Motor neuron (in vitro differentiated cells): Measurements from ENCODE around the gene PRICKLE3. TPM values are rescaled to one million over a fixed set of nuclear protein-coding genes. Genes with fewer than 3 reads are reported as not detected.
"Not testable (repeated sequence)": the region's sequence is repeated elsewhere in the genome, so short reads cannot be mapped to it uniquely, and the experiment has no call there.

Source experiments
- ATAC-seq, 8 experiments: fragments of 200-7000 bp; cut with Tn5 transposase; replicated peaks in 6 of 8; 2 replicates each; pipeline ENCODE4 v1.8.0; 2021; ENCODE audit warnings: mild to moderate bottlenecking in 8 of 8, moderate library complexity in 8 of 8
- H3K27ac ChIP-seq, 2 donors: fragments of 250-450 bp; sonication (Bioruptor Pico); 2 replicates each; pipeline ENCODE4 v1.9.0; 2021; ENCODE audit warnings: antibody characterized with exemption in 2 of 2, mild to moderate bottlenecking in 2 of 2, moderate library complexity in 1 of 2
- H3K4me1 ChIP-seq, 2 donors: fragments of 250-450 bp; sonication (Bioruptor Pico); replicated peaks in 1 of 2; 2 replicates each; pipeline ENCODE4 v1.6.1; 2021; ENCODE audit warnings: antibody characterized with exemption in 2 of 2, mild to moderate bottlenecking in 2 of 2, moderate library complexity in 1 of 2
- H3K4me3 ChIP-seq, 5 donors: fragments of 250-450 bp; sonication (Bioruptor Pico); 2 replicates each; pipeline ENCODE4 v1.9.0; 2021; ENCODE audit warnings: antibody characterized with exemption in 5 of 5, mild to moderate bottlenecking in 5 of 5, moderate library complexity in 4 of 5
- WGBS, 10 experiments: fragments of 450-650 bp; shearing (Covaris generic); methylation state at CpG; one replicate each; pipeline ENCODE4 v1.0.0; 2022; 5-methylcytosine and 5-hydroxymethylcytosine counted together
- in situ Hi-C, 9 experiments: fragments of 400-800 bp; cut with MboI; loops; one replicate each; pipeline ENCODE4 v1.15.0; 2021; ENCODE audit warnings: low sequenced_read_pairs in 9 of 9, low pct_unique_long_range_greater_than_20kb in 2 of 9; ENCODE audit not compliant: unreplicated experiment in 9 of 9
- total RNA-seq, 8 experiments: library from RNA; unstranded; fragments of 300-600 nt; gene quantifications; 2 replicates each; pipeline versions ENCODE4 v1.2.3 to v1.2.4, GENCODE V29; 2022

Gene PRICKLE3
- total RNA-seq, 8 experiments from 2014 or later, result 0.33 to 11.8 (median 1.1) TPM

GRCh38 chrX:49173544-49173943, 12.6 kb downstream of the PRICKLE3 start:
- H3K27ac ChIP-seq, H3K4me3 ChIP-seq, H3K4me1 ChIP-seq, ATAC-seq, in situ Hi-C loops: not testable (repeated sequence)
- WGBS, 10 experiments, result 56% methylated on average over 5 of the region's 8 CpGs; no CpG with 5 or more reads in 9 of the 10 experiments

GRCh38 chrX:49172280-49172780, 13.8 kb downstream of the PRICKLE3 start:
- peaks cover 4 to 7% of the 10 kb centered on the region in 2 donors for H3K4me1 ChIP-seq
- 29% methylated on average over 5 of the region's 37 CpGs; no CpG with 5 or more reads in 9 of the 10 experiments for WGBS, 10 experiments
- in situ Hi-C loops, result no loop called here
- ATAC-seq, result peak; percentile 57 to 73 (median 66)
- no peak overlapping the region for H3K27ac ChIP-seq
- H3K4me3 ChIP-seq, result peak overlapping the region; percentile 16 to 36 (median 25)

GRCh38 chrX:49171752-49172279, 14.4 kb downstream of the PRICKLE3 start, which contains the start of gene PLP2:
Gene PLP2 (plus strand): TSS chrX:49171898. CDS start chrX:49172001, 103 bp downstream.
- Histone ChIP-seq H3K27ac (no peak within 1 kb of the TSS), H3K4me3 (peak within 1 kb of the TSS; percentile 16 to 36 (median 25)), H3K4me1 (peaks cover 9 to 12% of the 10 kb centered on the region in 2 donors)
- in situ Hi-C loops, result no loop called here
- WGBS, 10 experiments, result 0 to 40% methylated on average over 1 to 2 of the region's 46 CpGs; no CpG with 5 or more reads in 8 of the 10 experiments
- ATAC-seq, result peak; percentile 36 to 80 (median 74)

- in situ Hi-C loops, result no loop called here
- peaks cover 20 to 23% of the 10 kb centered on the region in 2 donors for H3K4me1 ChIP-seq
- no peak overlapping the region for H3K4me3 ChIP-seq
- 43 to 100% methylated on average over 1 to 2 of the region's 3 CpGs; no CpG with 5 or more reads in 8 of the 10 experiments for WGBS, 10 experiments
- ATAC-seq, result no peak
- H3K27ac ChIP-seq, result no peak overlapping the region
Observed at GRCh38 chrX:49167740-49168108, 18.4 kb downstream of the PRICKLE3 start.

- H3K27ac ChIP-seq, result peak overlapping the region; percentile 14 to 57
- peak in 7 of 8 experiments; percentile 3 to 53 (median 19) for ATAC-seq
- in situ Hi-C loops, result no loop called here
- peaks cover 20 to 21% of the 10 kb centered on the region in 2 donors for H3K4me1 ChIP-seq
- no peak overlapping the region for H3K4me3 ChIP-seq
- 33 to 58% methylated on average over 9 to 17 of the region's 35 CpGs; no CpG with 5 or more reads in 8 of the 10 experiments for WGBS, 10 experiments
Observed at GRCh38 chrX:49166914-49167739, 19.0 kb downstream of the PRICKLE3 start.

- ATAC-seq, result peak in 6 of 8 experiments; percentile 51 to 80 (median 72)
- Histone ChIP-seq H3K4me3 (peak overlapping the region in 2 of 5 donors; percentile 4 to 18), H3K27ac (peak overlapping the region; percentile 51 to 57), H3K4me1 (peaks cover 20 to 21% of the 10 kb centered on the region in 2 donors)
- in situ Hi-C loops, result no loop called here
- WGBS, 10 experiments, result 11 to 80% (median 29%) methylated on average over 1 to 11 of the region's 61 CpGs; no CpG with 5 or more reads in 7 of the 10 experiments
Observed at GRCh38 chrX:49165901-49166881, 20.0 kb downstream of the PRICKLE3 start.

GRCh38 chrX:49164589-49165360, 21.4 kb downstream of the PRICKLE3 start:
- Histone ChIP-seq H3K27ac (peak overlapping the region in 1 of 2 donors; percentile 94), H3K4me1 (peaks cover 20 to 21% of the 10 kb centered on the region in 2 donors)

GRCh38 chrX:49163555-49164419, 22.4 kb downstream of the PRICKLE3 start:
- ATAC-seq, result peak; percentile 59 to 88 (median 77)
- in situ Hi-C loops, result no loop called here
- peaks cover 20 to 21% of the 10 kb centered on the region in 2 donors for H3K4me1 ChIP-seq
- no CpG with 5 or more reads among the region's 69 CpGs for WGBS, 10 experiments
- peak overlapping the region; percentile 94 to 99 for H3K27ac ChIP-seq
- peak overlapping the region; percentile 33 to 41 (median 36) for H3K4me3 ChIP-seq

More at GRCh38 chrX:49164589-49165360, 21.4 kb downstream of the PRICKLE3 start:
- in situ Hi-C loops, result no loop called here
- 50 to 75% (median 74%) methylated on average over 2 to 15 of the region's 31 CpGs; no CpG with 5 or more reads in 7 of the 10 experiments for WGBS, 10 experiments
- no peak for ATAC-seq
- H3K4me3 ChIP-seq, result no peak overlapping the region

- ATAC-seq, result no peak
- in situ Hi-C loops, result no loop called here
Observed at GRCh38 chrX:49162620-49163019, 23.6 kb downstream of the PRICKLE3 start, which contains the start of gene MAGIX. Gene MAGIX (plus strand): TSS chrX:49162758. CDS start chrX:49162890, 132 bp downstream.

GRCh38 chrX:49161632-49162031, 24.5 kb downstream of the PRICKLE3 start:
- peaks cover 9 to 12% of the 10 kb centered on the region in 2 donors for H3K4me1 ChIP-seq
- 43 to 82% (median 48%) methylated on average over 1 to 5 of the region's 5 CpGs; no CpG with 5 or more reads in 7 of the 10 experiments for WGBS, 10 experiments
- H3K4me3 ChIP-seq, result no peak overlapping the region
- ATAC-seq, result no peak
- H3K27ac ChIP-seq, result no peak overlapping the region
- in situ Hi-C loops, result no loop called here

More at GRCh38 chrX:49162620-49163019, 23.6 kb downstream of the PRICKLE3 start, which contains the start of gene MAGIX:
- H3K4me3 ChIP-seq, result peak within 1 kb of the TSS; percentile 33 to 41 (median 36)
- peaks cover 19 to 21% of the 10 kb centered on the region in 2 donors for H3K4me1 ChIP-seq
- H3K27ac ChIP-seq, result peak within 1 kb of the TSS; percentile 94 to 99
- 90% methylated on average over 2 of the region's 28 CpGs; no CpG with 5 or more reads in 9 of the 10 experiments for WGBS, 10 experiments

- 29 to 83% (median 83%) methylated on average over 1 to 2 of the region's 2 CpGs; no CpG with 5 or more reads in 7 of the 10 experiments for WGBS, 10 experiments
- no peak for ATAC-seq
- no peak overlapping the region for H3K27ac ChIP-seq
- peaks cover 5 to 11% of the 10 kb centered on the region in 2 donors for H3K4me1 ChIP-seq
- in situ Hi-C loops, result no loop called here
- H3K4me3 ChIP-seq, result no peak overlapping the region
Observed at GRCh38 chrX:49160908-49161307, 25.3 kb downstream of the PRICKLE3 start.
